K562 (cell line): ENCODE data around the gene ABHD8. TPM values are rescaled to one million over a fixed set of nuclear protein-coding genes. Genes with fewer than 3 reads are reported as not detected.

Source experiments
- BRF2 ChIP-seq: IDR thresholded peaks from 3 replicates; pipeline ENCODE4 v1.6.1; 2011; ENCODE audit warnings: borderline replicate concordance, mild to moderate bottlenecking; ENCODE audit not compliant: insufficient read length, insufficient read depth
- CBFA2T2 ChIP-seq: fragments of 450-650 bp; conservative IDR thresholded peaks from 2 replicates; pipeline ENCODE4 v1.6.1; 2017; ENCODE audit warnings: mild to moderate bottlenecking
- CBX2 ChIP-seq: fragments of 200-600 bp; sonication (generic); IDR thresholded peaks from one replicate; pipeline ENCODE4 v1.6.1; 2012; ENCODE audit warnings: mild to moderate bottlenecking, low read length, inconsistent platforms; ENCODE audit not compliant: insufficient read depth, poor library complexity, severe bottlenecking
- JUND ChIP-seq, 2 experiments: IDR thresholded peaks; 2 replicates in 1 of 2; 3 replicates in 1 of 2; pipeline ENCODE4 v1.6.1; 2011; ENCODE audit warnings: borderline replicate concordance in 2 of 2, low read depth in 2 of 2, low read length in 2 of 2, improper control_type of control experiment in 1 of 2, missing biosample characterization in 1 of 2, missing genetic modification characterization in 1 of 2, missing genetic modification reagents in 1 of 2
- MYBL2 ChIP-seq, 2 experiments: fragments of 450-650 bp in 1 of 2; sonication (generic) in 1 of 2; formaldehyde crosslinking in 1 of 2; IDR thresholded peaks; 2 replicates each; pipeline versions ENCODE4 v1.6.1 to v1.8.1; 2017 to 2022; ENCODE audit warnings: borderline replicate concordance in 1 of 2, inconsistent platforms in 1 of 2, low read depth in 1 of 2, mild to moderate bottlenecking in 1 of 2, missing genetic modification reagents in 1 of 2, moderate library complexity in 1 of 2
- NFYB ChIP-seq: IDR thresholded peaks from 2 replicates; pipeline ENCODE4 v1.6.1; 2011; ENCODE audit warnings: mild to moderate bottlenecking, moderate library complexity; ENCODE audit not compliant: insufficient read length; ENCODE audit errors: extremely low read depth
- PPARD ChIP-seq: fragments of 250-450 bp; sonication (Bioruptor Pico); IDR thresholded peaks from 2 replicates; pipeline ENCODE4 v1.8.0; 2022; ENCODE audit warnings: inconsistent platforms, mild to moderate bottlenecking, moderate library complexity
- PRDM10 ChIP-seq: fragments of 450-650 bp; IDR thresholded peaks from 2 replicates; pipeline ENCODE4 v1.6.1; 2018; ENCODE audit not compliant: partially characterized antibody
- SRSF1 ChIP-seq: fragments of 200-400 bp; formaldehyde crosslinking; IDR thresholded peaks from 2 replicates; pipeline ENCODE4 v1.6.1; 2017; ENCODE audit warnings: mild to moderate bottlenecking, low read depth, low read length, moderate library complexity
- ZNF318 ChIP-seq, 2 experiments: fragments of 450-650 bp; IDR thresholded peaks; 2 replicates each; pipeline ENCODE4 v1.6.1; 2016; ENCODE audit warnings: mild to moderate bottlenecking in 2 of 2, borderline replicate concordance in 1 of 2, low read depth in 1 of 2, moderate library complexity in 1 of 2
- polyA plus RNA-seq, 8 experiments: library from polyadenylated mRNA; depleted of rRNA in 4 of 8; stranded (reverse) in 5 of 8; unstranded in 3 of 8; fragments of >200 nt; fragmentation: Nextera tagmentation in 2 of 8; fragmentation: Illumina TruSeq in 1 of 8; extraction: Ambion mirVana in 2 of 8; extraction: Trizol in 1 of 8; gene quantifications; 2 replicates each; pipeline versions ENCODE4 v1.2.1 to v1.2.3, GENCODE V29; 2011 to 2014; ENCODE audit warnings: inconsistent platforms in 1 of 8, missing spikeins in 1 of 8
- total RNA-seq, 7 experiments: library from RNA; depleted of rRNA in 6 of 7; stranded (reverse); fragments of >200 nt in 6 of 7; fragmentation: Illumina TruSeq in 2 of 7; extraction: Trizol in 2 of 7; gene quantifications; 2 replicates each; pipeline versions ENCODE4 v1.2.1 to v1.2.3, GENCODE V29; 2011 to 2021; ENCODE audit warnings: low replicate concordance in 1 of 7

Gene ABHD8
- total and polyA plus RNA-seq, 9 of the 15 experiments (the other 6 are each of a cell fraction or from before 2014, with no cell fraction given): 0.04 to 6.6 (median 2.0) TPM; not detected in 1

- TF ChIP-seq MYBL2 (IDR thresholded peaks at IDR 0.05; ENCODE audit: low read depth): no peak
- no peak for TF ChIP-seq MYBL2 (CRISPR knock-in tag; IDR thresholded peaks at IDR 0.05; ENCODE audit: borderline replicate concordance)
- TF ChIP-seq PRDM10: peak; percentile 82
- 0 out of 2 replicates have a peak, but pooled peaks have one; percentile 31 for TF ChIP-seq SRSF1
- TF ChIP-seq NFYB: no peak
- TF ChIP-seq CBFA2T2: no peak
- peak; percentile 91 for TF ChIP-seq JUND (IDR thresholded peaks at IDR 0.05; ENCODE audit: borderline replicate concordance, low read depth, low read length)
- TF ChIP-seq JUND (tag; IDR thresholded peaks at IDR 0.05; ENCODE audit: borderline replicate concordance, low read depth, low read length): peak; percentile 79; the same call in 1 of the 3 replicates
- no peak for TF ChIP-seq PPARD (CRISPR knock-in tag)
- no peak for TF ChIP-seq CBX2
- TF ChIP-seq BRF2: no peak
- peak in 1 of 2 experiments; percentile 47; a peak in 1 of 4 replicates for TF ChIP-seq ZNF318 (IDR thresholded peaks at IDR 0.05; ENCODE audit: borderline replicate concordance in 1 of 2, low read depth in 1 of 2)
Measured at GRCh38 chr19:17334414-17335409, 31.5 kb upstream of the ABHD8 start, which contains the start of gene ANO8 (continued).
